IMR-90 (cell line): ENCODE data around the gene GLIS1. TPM values are rescaled to one million over a fixed set of nuclear protein-coding genes. Genes with fewer than 3 reads are reported as not detected.

ENCODE experiments used
- ATAC-seq: fragments of 200-7000 bp; cut with Tn5 transposase; 2 replicates; pipeline ENCODE4 v1.9.1; 2020; ENCODE audit warnings: low read depth, mild to moderate bottlenecking, moderate library complexity
- BruUV-seq: library from RNA; stranded (reverse); fragments of 400-500 nt; replicated peaks from 2 replicates; lab custom pipeline; 2021; lab: Mats Ljungman, UMichigan
- CTCF ChIA-PET: fragments of 300-600 bp; formaldehyde crosslinking; extraction: SDS; loops from one replicate; lab custom pipeline; 2021; ENCODE audit warnings: antibody characterized with exemption; lab: Yijun Ruan, JAX
- POLR2A ChIA-PET: fragments of 300-600 bp; sonication (Branson Sonifier 250); formaldehyde crosslinking; loops from one replicate; lab custom pipeline; 2022; ENCODE audit warnings: antibody characterized with exemption; ENCODE audit not compliant: unreplicated experiment; lab: Charles Lee
- DNase-seq: peaks from one replicate; pipeline ENCODE4 v3.0.0; 2013
- H2AFZ ChIP-seq: replicated peaks from 2 replicates; pipeline ENCODE3; 2013; ENCODE audit warnings: low read length, mild to moderate bottlenecking; ENCODE audit not compliant: poor library complexity
- H2AK5ac ChIP-seq: 2 replicates; pipeline ENCODE4 v1.6.1; 2013; ENCODE audit warnings: low read depth, low read length, inconsistent platforms
- H2AK9ac ChIP-seq: replicated peaks from 2 replicates; pipeline ENCODE3; 2013; ENCODE audit warnings: mild to moderate bottlenecking, low read depth, low read length, moderate library complexity; ENCODE audit not compliant: poor library complexity
- H2BK120ac ChIP-seq: 2 replicates; pipeline ENCODE4 v1.6.1; 2013; ENCODE audit warnings: low read depth, low read length, inconsistent platforms
- H2BK15ac ChIP-seq: 3 replicates; pipeline ENCODE4 v1.6.1; 2013; ENCODE audit warnings: low read depth, low read length, inconsistent platforms
- H2BK20ac ChIP-seq: 2 replicates; pipeline ENCODE4 v1.6.1; 2013; ENCODE audit warnings: low read depth, mild to moderate bottlenecking, inconsistent platforms, low read length, moderate library complexity
- H2BK5ac ChIP-seq: 2 replicates; pipeline ENCODE4 v1.6.1; 2013; ENCODE audit warnings: mild to moderate bottlenecking, low read depth, low read length, inconsistent platforms; ENCODE audit not compliant: poor library complexity, severe bottlenecking
- H3K14ac ChIP-seq: replicated peaks from 2 replicates; pipeline ENCODE4 v1.6.1; 2013; ENCODE audit warnings: low read depth, low read length, inconsistent platforms
- H3K18ac ChIP-seq: 2 replicates; pipeline ENCODE4 v1.6.1; 2013; ENCODE audit warnings: low read depth, low read length, control low read depth
- H3K23ac ChIP-seq: 2 replicates; pipeline ENCODE4 v1.6.1; 2013; ENCODE audit warnings: low read depth, low read length, inconsistent platforms
- H3K27ac ChIP-seq: 2 replicates; pipeline ENCODE4 v1.5.1; 2013; ENCODE audit warnings: mild to moderate bottlenecking, control low read depth, low read length; ENCODE audit not compliant: insufficient read depth
- H3K27me3 ChIP-seq: 2 replicates; pipeline ENCODE4 v1.6.1; 2013; ENCODE audit warnings: low read length; ENCODE audit not compliant: control insufficient read depth, insufficient read depth
- H3K36me3 ChIP-seq: 2 replicates; pipeline ENCODE4 v1.6.1; 2013; ENCODE audit warnings: low read length, mixed read lengths; ENCODE audit not compliant: control insufficient read depth, insufficient read depth
- H3K4ac ChIP-seq: 2 replicates; pipeline ENCODE4 v1.6.1; 2013; ENCODE audit warnings: low read depth, low read length, inconsistent platforms
- H3K4me1 ChIP-seq: 2 replicates; pipeline ENCODE4 v1.6.1; 2013; ENCODE audit warnings: low read length, mixed read lengths; ENCODE audit not compliant: control insufficient read depth, insufficient read depth
- H3K4me2 ChIP-seq: 2 replicates; pipeline ENCODE4 v1.6.1; 2013; ENCODE audit warnings: low read depth, mild to moderate bottlenecking, control low read depth, low read length, moderate library complexity
- H3K4me3 ChIP-seq: 2 replicates; pipeline ENCODE4 v1.5.1; 2013; ENCODE audit warnings: low read depth, mild to moderate bottlenecking, control low read depth, low read length, moderate library complexity; ENCODE audit not compliant: insufficient read depth
- H3K56ac ChIP-seq: 2 replicates; pipeline ENCODE4 v1.6.1; 2013; ENCODE audit warnings: low read length, inconsistent platforms; ENCODE audit not compliant: insufficient read depth; ENCODE audit errors: extremely low read depth
- H3K79me1 ChIP-seq, 2 experiments: 2 replicates each; pipeline ENCODE4 v1.6.1; 2013; ENCODE audit warnings: low read length in 2 of 2, inconsistent platforms in 1 of 2, low read depth in 1 of 2
- H3K9ac ChIP-seq: 2 replicates; pipeline ENCODE4 v1.6.1; 2013; ENCODE audit warnings: low read depth, low read length, control low read depth
- H3K9me1 ChIP-seq: 2 replicates; pipeline ENCODE4 v1.6.1; 2013; ENCODE audit warnings: low read length, inconsistent platforms; ENCODE audit not compliant: insufficient read depth
- H3K9me3 ChIP-seq: 2 replicates; pipeline ENCODE4 v1.6.1; 2013; ENCODE audit warnings: low read length; ENCODE audit not compliant: control insufficient read depth, insufficient read depth
- H4K20me1 ChIP-seq: 2 replicates; pipeline ENCODE4 v1.6.1; 2013; ENCODE audit warnings: low read length, inconsistent platforms; ENCODE audit not compliant: insufficient read depth
- H4K5ac ChIP-seq: 2 replicates; pipeline ENCODE4 v1.6.1; 2013; ENCODE audit warnings: mild to moderate bottlenecking, low read depth, low read length, control low read depth
- H4K8ac ChIP-seq, 2 experiments: 2 replicates each; pipeline ENCODE4 v1.6.1; 2013; ENCODE audit warnings: low read depth in 2 of 2, low read length in 2 of 2, control low read depth in 1 of 2, inconsistent platforms in 1 of 2
- H4K91ac ChIP-seq: 2 replicates; pipeline ENCODE4 v1.6.1; 2013; ENCODE audit warnings: low read depth, low read length, inconsistent platforms; ENCODE audit not compliant: insufficient read depth
- CHD1 ChIP-seq: IDR thresholded peaks from 2 replicates; pipeline ENCODE4 v1.6.1; 2012; ENCODE audit warnings: low read depth, low read length, improper control_type of control experiment
- MAFK ChIP-seq: IDR thresholded peaks from 2 replicates; pipeline ENCODE4 v1.6.1; 2012; ENCODE audit warnings: low read depth, low read length, improper control_type of control experiment
- MAZ ChIP-seq: IDR thresholded peaks from 2 replicates; pipeline ENCODE4 v1.6.1; 2012; ENCODE audit warnings: low read depth, mild to moderate bottlenecking, low read length, improper control_type of control experiment, moderate library complexity, borderline replicate concordance
- RAD21 ChIP-seq: IDR thresholded peaks from 2 replicates; pipeline ENCODE4 v1.6.1; 2012; ENCODE audit warnings: low read length, improper control_type of control experiment
- RCOR1 ChIP-seq: IDR thresholded peaks from 2 replicates; pipeline ENCODE4 v1.6.1; 2012; ENCODE audit warnings: mild to moderate bottlenecking, low read length, improper control_type of control experiment; ENCODE audit not compliant: insufficient replicate concordance
- SMC3 ChIP-seq: fragments of 150-350 bp; IDR thresholded peaks from 2 replicates; pipeline ENCODE4 v1.6.1; 2016; ENCODE audit warnings: low read depth, mild to moderate bottlenecking, antibody characterized with exemption, low read length, moderate library complexity
- WGBS, 2 experiments: methylation state at CpG; one replicate each; pipeline versions ENCODE4 v1.1.5 to v1.1.7; 2013; ENCODE audit warnings: missing lambda C conversion rate in 2 of 2; ENCODE audit not compliant: insufficient read length in 1 of 2; ENCODE audit errors: extremely low coverage in 2 of 2; 5-methylcytosine and 5-hydroxymethylcytosine counted together
- dilution Hi-C: fragments of 300-500 bp; cut with HindIII; formaldehyde crosslinking; loops from one replicate; pipeline ENCODE4 v1.14.3; 2018; ENCODE audit warnings: low sequenced_read_pairs; ENCODE audit not compliant: unreplicated experiment
- in situ Hi-C: fragments of 300-500 bp; cut with MboI; formaldehyde crosslinking; loops from 3 replicates; pipeline ENCODE4 v1.14.3; 2019; ENCODE audit warnings: low sequenced_read_pairs, inconsistent platforms, mixed read lengths
- intact Hi-C: fragments of 100-400 bp; cut with micrococcal nuclease; formaldehyde crosslinking; loops from 2 replicates; pipeline ENCODE4 v1.10.0; 2022
- polyA plus RNA-seq, 3 experiments: library from polyadenylated mRNA; depleted of rRNA; stranded (reverse); fragments of >200 nt; gene quantifications; 2 replicates each; pipeline ENCODE4 v1.2.3, GENCODE V29; 2012; ENCODE audit warnings: low replicate concordance in 1 of 3
- total RNA-seq: library from RNA; depleted of rRNA; stranded (reverse); fragments of >200 nt; gene quantifications from 2 replicates; pipeline ENCODE4 v1.2.3, GENCODE V29; 2012
- TF ChIP-seq, protein P1 (sequence below): conservative IDR thresholded peaks from 2 replicates; pipeline ENCODE4 v1.5.1; 2012; ENCODE audit warnings: mild to moderate bottlenecking, low read depth, low read length, improper control_type of control experiment

Gene GLIS1
- total and polyA plus RNA-seq, 2 of the 4 experiments (the other 2 are of a cell fraction), result 0.18 to 2.3 TPM

DNA sequence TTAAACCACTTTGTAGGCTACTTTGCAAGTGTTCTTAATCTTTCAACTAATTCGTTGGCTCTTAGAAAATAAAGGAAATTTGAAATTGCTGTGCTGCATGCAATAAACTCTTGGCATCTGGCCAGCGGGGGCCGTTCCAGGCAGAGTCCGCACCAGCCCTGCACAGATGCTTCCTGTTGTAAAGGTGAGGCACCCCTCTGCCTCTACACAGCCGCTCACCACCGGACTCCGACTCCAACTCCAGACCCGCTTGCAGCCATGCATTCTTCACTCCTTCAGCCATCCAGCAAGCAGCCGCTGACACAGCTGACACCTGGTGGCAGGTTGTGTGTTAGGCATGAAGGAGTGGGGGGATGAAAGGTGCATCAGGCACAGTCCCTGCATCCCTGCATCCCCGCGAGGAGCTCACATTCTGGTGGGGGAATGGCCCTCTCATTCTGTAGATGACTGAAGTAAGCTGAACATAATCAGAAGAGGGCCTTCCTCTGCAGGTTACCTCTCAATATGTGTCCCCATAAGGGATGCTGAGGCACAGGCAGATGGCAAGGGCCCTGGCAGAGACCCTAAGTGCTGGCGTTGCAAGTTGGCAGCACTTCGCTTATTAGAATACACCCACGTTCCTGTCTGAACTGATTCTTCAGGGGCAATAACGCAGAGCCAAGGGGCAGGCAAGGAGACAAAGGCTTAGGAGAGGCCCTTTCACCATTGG is 56.8 kb downstream of the GLIS1 start:
- in situ Hi-C loops, result no loop called here
- ATAC-seq, result no peak
- no CpG with 5 or more reads among the region's 15 CpGs for WGBS, 2 experiments
- H3K4me2 ChIP-seq, result no peak overlapping the region
- no peak overlapping the region for H4K5ac ChIP-seq
- H4K8ac ChIP-seq, result no peak overlapping the region
- H3K4me1 ChIP-seq, result peaks cover 33% of the 10 kb centered on the region
- H3K4ac ChIP-seq, result no peak overlapping the region
- H3K4me3 ChIP-seq, result no peak overlapping the region
- dilution Hi-C loops, result no loop called here
- H2BK120ac ChIP-seq, result no peak overlapping the region
- H3K27me3 ChIP-seq, result no peaks in the 10 kb centered on the region
- peak; percentile 24 for DNase-seq
- H3K18ac ChIP-seq, result no peak overlapping the region
- peaks cover 43% of the 10 kb centered on the region for H4K20me1 ChIP-seq
- no peak overlapping the region for H2BK5ac ChIP-seq
- peak; percentile 51 for TF ChIP-seq RAD21
- TF ChIP-seq MAZ, result no peak
- TF ChIP-seq CHD1, result no peak
- TF ChIP-seq MAFK, result no peak
- TF ChIP-seq, protein P1, sequence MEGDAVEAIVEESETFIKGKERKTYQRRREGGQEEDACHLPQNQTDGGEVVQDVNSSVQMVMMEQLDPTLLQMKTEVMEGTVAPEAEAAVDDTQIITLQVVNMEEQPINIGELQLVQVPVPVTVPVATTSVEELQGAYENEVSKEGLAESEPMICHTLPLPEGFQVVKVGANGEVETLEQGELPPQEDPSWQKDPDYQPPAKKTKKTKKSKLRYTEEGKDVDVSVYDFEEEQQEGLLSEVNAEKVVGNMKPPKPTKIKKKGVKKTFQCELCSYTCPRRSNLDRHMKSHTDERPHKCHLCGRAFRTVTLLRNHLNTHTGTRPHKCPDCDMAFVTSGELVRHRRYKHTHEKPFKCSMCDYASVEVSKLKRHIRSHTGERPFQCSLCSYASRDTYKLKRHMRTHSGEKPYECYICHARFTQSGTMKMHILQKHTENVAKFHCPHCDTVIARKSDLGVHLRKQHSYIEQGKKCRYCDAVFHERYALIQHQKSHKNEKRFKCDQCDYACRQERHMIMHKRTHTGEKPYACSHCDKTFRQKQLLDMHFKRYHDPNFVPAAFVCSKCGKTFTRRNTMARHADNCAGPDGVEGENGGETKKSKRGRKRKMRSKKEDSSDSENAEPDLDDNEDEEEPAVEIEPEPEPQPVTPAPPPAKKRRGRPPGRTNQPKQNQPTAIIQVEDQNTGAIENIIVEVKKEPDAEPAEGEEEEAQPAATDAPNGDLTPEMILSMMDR, result peak; percentile 27; the same call in 1 of the 2 replicates
- TF ChIP-seq RCOR1, result no peak
- no peak for TF ChIP-seq SMC3
- no peak overlapping the region for H3K56ac ChIP-seq
- H3K9me3 ChIP-seq, result no peaks in the 10 kb centered on the region
- BruUV-seq, result no TSS peak
- H3K36me3 ChIP-seq, result 0 out of 2 replicates have a peak, but pooled peaks cover 1% of the 10 kb centered on the region
- H4K91ac ChIP-seq, result no peak overlapping the region
- H3K23ac ChIP-seq, result no peak overlapping the region
- no peak overlapping the region for H2AK9ac ChIP-seq
- CTCF ChIA-PET, result no interaction called here
- POLR2A ChIA-PET, result interaction anchor here (0.6 kb wide), 1 partner anchor 81 kb away, joined by 3 read pairs; no protein-coding TSS in a partner anchor
- no peak overlapping the region for H2BK20ac ChIP-seq
- intact Hi-C loops, result no loop called here
- no peak overlapping the region for H3K14ac ChIP-seq
- H2AFZ ChIP-seq, result no peak overlapping the region
- no peak overlapping the region for H3K9ac ChIP-seq
- no peak overlapping the region for H3K27ac ChIP-seq
- no peak overlapping the region for H2AK5ac ChIP-seq
- H2BK15ac ChIP-seq, result no peak overlapping the region
- H3K79me1 ChIP-seq, result peaks cover 0 to 32% of the 10 kb centered on the region in 2 experiments; a peak in 3 of 4 replicates
- peaks cover 20% of the 10 kb centered on the region for H3K9me1 ChIP-seq
